NAMALWA (cell line): Measurements from ENCODE around the gene SAFB2.
A peak's percentile ranks its signal among the peaks of the same experiment; 100 is the strongest.
"Not testable (repeated sequence)": the region's sequence is repeated elsewhere in the genome, so short reads cannot be mapped to it uniquely, and the experiment has no call there.

ENCODE experiments used
- DNase-seq: peaks from one replicate; pipeline ENCODE4 v3.0.0-alpha.2; 2015; ENCODE audit warnings: low spot score

SAFB2 gene

GRCh38 chr19:5632241-5632612 is 9.7 kb upstream of the SAFB2 start:
- no peak for DNase-seq

- no peak for DNase-seq
These were observed 9.1 kb upstream of the SAFB2 start for GRCh38 chr19:5631567-5632240.

GRCh38 chr19:5628919-5629481 is 6.4 kb upstream of the SAFB2 start:
- DNase-seq: peak; percentile 31

GRCh38 chr19:5628461-5628860 is 5.9 kb upstream of the SAFB2 start:
- no peak for DNase-seq

- DNase-seq: peak; percentile 74
These were observed 4.9 kb upstream of the SAFB2 start for GRCh38 chr19:5627395-5627904.

- DNase-seq: no peak
These were observed 3.1 kb upstream of the SAFB2 start for GRCh38 chr19:5625641-5626040.

GRCh38 chr19:5624741-5625278 is 2.2 kb upstream of the SAFB2 start:
- peak; percentile 23 for DNase-seq

- peak; percentile 51 for DNase-seq
These were observed 1.6 kb upstream of the SAFB2 start for GRCh38 chr19:5624018-5624663.

GRCh38 chr19:5623397-5624017 is 931 bp upstream of the SAFB2 start:
- DNase-seq: peak; percentile 36

GRCh38 chr19:5621945-5622464 is 571 bp downstream of the SAFB2 start:
- DNase-seq: peak; percentile 24

GRCh38 chr19:5621311-5621944 is 1.1 kb downstream of the SAFB2 start:
- DNase-seq: no peak

- DNase-seq: no peak
These were observed 2.6 kb downstream of the SAFB2 start for GRCh38 chr19:5619946-5620345.

- no peak for DNase-seq
These were observed 4.0 kb downstream of the SAFB2 start for GRCh38 chr19:5618591-5618990.

GRCh38 chr19:5617080-5617479 is 5.5 kb downstream of the SAFB2 start:
- DNase-seq: no peak

- no peak for DNase-seq
These were observed 6.7 kb downstream of the SAFB2 start for GRCh38 chr19:5615756-5616327.

- DNase-seq: no peak
These were observed 9.4 kb downstream of the SAFB2 start for GRCh38 chr19:5612891-5613865.

GRCh38 chr19:5609881-5610448 is 12.6 kb downstream of the SAFB2 start:
- DNase-seq: no peak

- DNase-seq: not testable (repeated sequence)
These were observed 13.8 kb downstream of the SAFB2 start for GRCh38 chr19:5608766-5609165.

- DNase-seq: no peak
These were observed 14.3 kb downstream of the SAFB2 start for GRCh38 chr19:5608291-5608690.
